COLO668 (cell line): ENCODE data around the gene DEDD.
A peak's percentile ranks its signal among the peaks of the same experiment; 100 is the strongest.

ENCODE experiments used
- DNase-seq: peaks from one replicate; lab custom pipeline; 2025; ENCODE audit not compliant: unreplicated experiment; lab: John Stamatoyannopoulos, UW

The DEDD gene

DNA sequence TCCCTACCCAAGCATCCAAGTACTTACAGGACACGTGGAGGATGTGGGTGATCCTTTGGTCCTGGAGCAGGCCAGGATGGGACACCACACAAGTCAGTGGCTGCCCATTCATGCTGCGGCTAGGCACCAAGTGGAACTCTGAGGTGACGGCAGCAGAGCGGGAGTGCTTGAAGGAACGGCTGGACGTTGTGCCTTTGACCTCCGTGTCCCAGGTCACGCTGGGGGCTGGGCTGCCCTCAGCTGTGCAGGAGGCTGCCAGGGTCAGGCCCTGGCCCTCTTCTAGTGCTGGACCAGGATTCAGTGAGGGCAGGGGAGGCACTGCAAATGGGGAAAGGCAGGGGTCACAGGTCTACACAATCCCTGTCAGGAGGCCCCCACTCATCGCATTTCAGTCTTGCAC is 55.0 kb downstream of the DEDD start:
- DNase-seq = no peak

GRCh38 chr1:161076410-161076809 is 56.1 kb downstream of the DEDD start:
- DNase-seq = no peak

- peak; percentile 36 for DNase-seq
Observed at GRCh38 chr1:161074676-161075368, 57.6 kb downstream of the DEDD start.

DNA sequence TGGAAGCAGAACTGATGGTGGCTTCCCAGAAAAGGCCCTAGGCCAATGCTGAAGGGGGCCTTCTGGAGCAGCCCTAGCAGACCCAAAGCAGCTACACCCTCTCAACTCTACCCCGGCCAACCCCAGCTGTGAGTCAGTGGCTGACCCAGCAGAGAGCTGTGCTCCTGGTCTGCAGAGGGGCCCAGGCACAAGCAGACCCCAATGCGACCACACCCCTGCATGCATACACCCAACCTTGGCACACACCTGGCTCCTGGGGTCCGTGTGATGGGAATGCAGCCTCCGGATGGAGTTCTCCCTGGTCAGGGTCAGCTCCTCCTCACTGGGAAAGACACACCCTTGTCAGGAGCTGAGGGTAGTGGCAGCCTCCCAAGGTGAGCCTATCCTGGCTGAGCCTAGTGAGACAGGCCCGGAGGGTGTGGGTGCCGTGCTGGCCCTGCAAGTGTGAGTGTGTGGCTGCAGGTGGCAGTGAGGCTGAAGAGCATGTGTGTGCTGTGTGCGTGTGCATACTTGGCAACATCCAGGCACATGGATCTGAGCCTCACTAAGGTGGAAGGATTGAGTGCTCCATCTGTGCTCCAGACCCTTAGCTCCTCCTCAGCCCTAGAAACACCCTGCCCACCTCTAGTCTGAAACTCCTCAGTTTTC is 58.9 kb downstream of the DEDD start:
- DNase-seq = no peak

GRCh38 chr1:161072751-161073449 is 59.6 kb downstream of the DEDD start:
- no peak for DNase-seq

DNA sequence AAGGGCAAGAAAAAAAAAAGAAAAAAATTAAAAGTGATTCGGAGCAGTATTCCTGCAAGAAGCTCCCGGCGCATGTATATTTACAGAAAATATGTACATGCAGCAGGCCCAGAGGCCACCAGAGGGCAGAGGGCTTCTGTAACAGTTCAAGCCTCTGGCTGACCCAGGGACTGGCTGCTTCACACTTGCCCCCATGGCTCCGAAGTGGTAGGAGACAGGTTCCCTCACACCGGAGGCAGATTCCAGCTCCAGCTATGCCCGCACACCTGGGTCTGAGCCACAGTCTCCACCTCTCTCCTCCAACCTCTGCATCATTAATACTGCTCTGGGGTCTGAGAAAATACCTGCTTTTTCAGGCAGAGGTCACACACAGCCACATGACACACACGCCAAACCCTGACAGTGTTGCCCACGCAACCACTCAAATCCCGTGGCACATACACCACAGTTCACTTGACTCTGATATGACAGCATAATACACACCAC is 60.5 kb downstream of the DEDD start:
- peak; percentile 31 for DNase-seq
